Stimulated activated CD4-positive, alpha-beta T cell treated with anti-CD3 and anti-CD28 coated beads, TNF-alpha, amount 100 ng/mL, for 48 hours (primary cell): ENCODE data around the gene ARHGEF3.

ENCODE experiments used
- DNase-seq, 3 donors: peaks; one replicate each; pipeline ENCODE4 v3.0.0-alpha.2; 2020; ENCODE audit warnings: low read depth in 3 of 3

Gene ARHGEF3

GRCh38 chr3:56683122-56683817, 118.5 kb downstream of the ARHGEF3 start, which contains the start of gene TASOR:
TSS of gene TASOR (minus strand) at chr3:56683265. CDS start at chr3:56683006, 259 bp downstream.
- peak; percentile 76 to 85 (median 76) for DNase-seq

- peak; percentile 56 to 71 (median 66) for DNase-seq
Measured at GRCh38 chr3:56682462-56683121, 119.2 kb downstream of the ARHGEF3 start.

DNA sequence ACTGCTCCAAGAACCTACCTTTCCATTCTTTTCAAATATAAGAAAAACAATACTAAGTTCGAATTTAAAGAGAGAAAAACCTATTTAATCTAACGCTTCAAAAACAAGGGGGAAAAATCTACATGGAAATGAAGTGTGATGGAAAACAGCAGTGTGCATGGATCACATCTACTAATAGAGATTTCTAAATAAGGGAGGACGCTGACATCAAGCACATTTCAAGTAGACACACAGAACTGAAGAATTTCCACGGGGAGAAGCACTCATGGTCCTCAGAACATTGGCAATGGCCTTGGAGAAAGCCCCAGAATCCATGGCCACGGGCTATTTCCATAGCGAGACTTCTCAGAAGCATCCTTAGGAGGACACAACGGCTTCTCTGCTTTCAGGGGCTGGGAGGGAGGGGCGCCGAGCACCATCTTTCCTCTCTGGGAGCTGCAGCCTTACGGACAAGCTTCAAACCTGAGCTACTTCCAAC, 119.7 kb downstream of the ARHGEF3 start:
- DNase-seq: no peak

DNA sequence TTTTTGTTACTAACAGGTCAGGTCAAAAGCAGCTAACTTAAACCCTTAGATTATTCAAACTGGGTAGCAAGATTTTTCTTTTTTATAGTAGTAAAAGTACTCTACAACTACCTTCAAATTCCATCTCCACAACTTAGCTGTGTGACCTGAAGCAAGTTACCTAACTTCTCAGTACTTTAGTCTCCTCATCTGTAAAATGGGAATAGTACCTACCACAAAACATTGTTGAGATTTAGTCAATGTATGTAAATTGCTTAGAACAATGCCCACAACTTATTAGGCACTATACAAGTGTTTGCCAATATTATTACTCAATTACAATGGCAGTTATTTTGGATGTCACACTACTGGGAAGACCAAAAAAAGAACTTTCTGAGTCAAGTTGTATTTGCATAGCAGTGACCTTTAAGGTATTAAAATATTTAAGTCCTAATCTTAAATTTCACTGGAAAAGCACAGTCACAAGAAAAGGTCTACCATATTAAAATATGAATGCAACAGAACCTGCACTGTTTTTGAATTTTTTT, 121.6 kb downstream of the ARHGEF3 start:
- no peak for DNase-seq
